GM18909 (cell line): ENCODE data around the gene SEH1L.

Experiments
- ATAC-seq: cut with Tn5 transposase; IDR thresholded peaks from one replicate; pipeline ENCODE4 v1.9.1; 2021; ENCODE audit warnings: mild to moderate bottlenecking; ENCODE audit not compliant: unreplicated experiment, poor library complexity

Gene SEH1L

GRCh38 chr18:13025233-13025632, 77.4 kb downstream of the SEH1L start:
- ATAC-seq: no peak

- no peak for ATAC-seq
Observed at GRCh38 chr18:13026583-13027270, 78.9 kb downstream of the SEH1L start.

- no peak for ATAC-seq
Observed at GRCh38 chr18:13028869-13029268, 81.1 kb downstream of the SEH1L start.

- ATAC-seq: no peak
Observed at GRCh38 chr18:13032173-13032572, 84.4 kb downstream of the SEH1L start.

- ATAC-seq: no peak
Observed at GRCh38 chr18:13035249-13035914, 87.6 kb downstream of the SEH1L start.

GRCh38 chr18:13036622-13037320, 89.0 kb downstream of the SEH1L start:
- no peak for ATAC-seq
